ENCODE measurements around the gene BHLHE40.

BHLHE40 gene

GRCh38 chr3:5021116-5022092 is 42.2 kb downstream of the BHLHE40 start:
- no peak for DNase-seq

- DNase-seq = no peak
Measured at GRCh38 chr3:5022187-5022965, 43.1 kb downstream of the BHLHE40 start.

GRCh38 chr3:5022966-5023776 is 43.9 kb downstream of the BHLHE40 start:
- DNase-seq = no peak

GRCh38 chr3:5023777-5024346 is 44.6 kb downstream of the BHLHE40 start:
- no peak for DNase-seq

- DNase-seq = no peak
Measured at GRCh38 chr3:5026046-5026362, 46.8 kb downstream of the BHLHE40 start.

- no peak for DNase-seq
Measured at GRCh38 chr3:5029715-5030114, 50.5 kb downstream of the BHLHE40 start.

GRCh38 chr3:5030152-5030551 is 50.9 kb downstream of the BHLHE40 start:
- no peak for DNase-seq

GRCh38 chr3:5032844-5033243 is 53.6 kb downstream of the BHLHE40 start:
- no peak for DNase-seq
